Sigmoid colon (tissue), 4 donors: ENCODE measurements around the gene KCTD12.

ENCODE experiments used
- POLR2A ChIP-seq, 2 donors: fragments of 450-650 bp; IDR thresholded peaks; one replicate each; pipeline ENCODE4 v1.6.1; 2016; ENCODE audit warnings: antibody characterized with exemption in 2 of 2, mild to moderate bottlenecking in 2 of 2, moderate library complexity in 2 of 2
- POLR2AphosphoS5 ChIP-seq, 4 donors: sonication (generic); formaldehyde crosslinking; IDR thresholded peaks; one replicate each; pipeline ENCODE4 v1.6.1; 2017; ENCODE audit warnings: antibody characterized with exemption in 4 of 4

DNA sequence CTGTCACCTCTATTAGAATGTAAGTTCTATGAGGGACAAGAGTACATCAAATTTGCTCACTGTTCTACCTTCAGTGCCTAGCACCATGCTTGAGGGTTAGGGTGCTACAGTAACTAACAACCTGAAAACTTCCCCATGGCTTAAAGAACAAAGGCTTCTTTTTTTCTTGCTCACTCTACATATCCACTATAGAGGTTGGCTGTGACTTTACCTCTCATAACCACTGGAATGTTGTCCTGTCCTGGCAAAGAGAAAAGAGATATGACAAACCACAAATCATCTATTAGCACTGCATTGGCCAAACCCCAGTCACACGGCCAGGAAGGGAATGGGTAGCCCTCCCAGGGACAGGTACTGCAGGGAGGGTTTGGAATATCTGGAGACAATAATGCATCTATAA is 38.9 kb upstream of the KCTD12 start:
- no peak for TF ChIP-seq POLR2A (IDR thresholded peaks at IDR 0.05)
- TF ChIP-seq POLR2AphosphoS5 (IDR thresholded peaks at IDR 0.05) = no peak
